ENCODE data around the gene HDHD5.

HDHD5 gene

GRCh38 chr22:17155941-17156340 lies 3.1 kb downstream of the HDHD5 start:
- no peak for TF ChIP-seq EGR1 (IDR thresholded peaks at IDR 0.05)
- no peak for TF ChIP-seq USF1 (IDR thresholded peaks at IDR 0.05)
- TF ChIP-seq MAX (IDR thresholded peaks at IDR 0.05) = no peak
- no peak for TF ChIP-seq TAF1 (IDR thresholded peaks at IDR 0.05; ENCODE audit: low read depth)
- TF ChIP-seq ZBTB7A (IDR thresholded peaks at IDR 0.05; ENCODE audit: low read depth) = no peak
- TF ChIP-seq REST (IDR thresholded peaks at IDR 0.05; ENCODE audit: low read depth) = no peak
- TF ChIP-seq FOXM1 (IDR thresholded peaks at IDR 0.05; ENCODE audit: borderline replicate concordance, low read depth) = no peak
- TF ChIP-seq RAD21 (IDR thresholded peaks at IDR 0.05; ENCODE audit: low read depth) = no peak
- no peak for TF ChIP-seq TCF12 (IDR thresholded peaks at IDR 0.05; ENCODE audit: low read depth)
- TF ChIP-seq YY1 (IDR thresholded peaks at IDR 0.05; ENCODE audit: low read depth) = no peak
- no peak for TF ChIP-seq EP300 (IDR thresholded peaks at IDR 0.05; ENCODE audit: borderline replicate concordance)
- TF ChIP-seq CEBPB (IDR thresholded peaks at IDR 0.05) = no peak

- TF ChIP-seq RAD21 (IDR thresholded peaks at IDR 0.05; ENCODE audit: low read depth) (no peak), FOXM1 (IDR thresholded peaks at IDR 0.05; ENCODE audit: borderline replicate concordance, low read depth) (no peak), NFIC (IDR thresholded peaks at IDR 0.05) (no peak), YY1 (IDR thresholded peaks at IDR 0.05; ENCODE audit: low read depth) (no peak), CREB1 (IDR thresholded peaks at IDR 0.05; ENCODE audit: low read depth) (no peak), EP300 (IDR thresholded peaks at IDR 0.05; ENCODE audit: borderline replicate concordance) (no peak), EGR1 (IDR thresholded peaks at IDR 0.05) (no peak)
These were observed 6.1 kb downstream of the HDHD5 start for GRCh38 chr22:17152971-17153370.

- TF ChIP-seq FOXM1 (IDR thresholded peaks at IDR 0.05; ENCODE audit: borderline replicate concordance, low read depth) = no peak
- no peak for TF ChIP-seq TAF1 (IDR thresholded peaks at IDR 0.05; ENCODE audit: low read depth)
- no peak for TF ChIP-seq YY1 (IDR thresholded peaks at IDR 0.05; ENCODE audit: low read depth)
- TF ChIP-seq MAX (IDR thresholded peaks at IDR 0.05) = no peak
- no peak for TF ChIP-seq EGR1 (IDR thresholded peaks at IDR 0.05)
- TF ChIP-seq ZBTB7A (IDR thresholded peaks at IDR 0.05; ENCODE audit: low read depth) = no peak
- TF ChIP-seq TEAD4 (IDR thresholded peaks at IDR 0.05) = no peak
- no peak for TF ChIP-seq USF1 (IDR thresholded peaks at IDR 0.05)
- TF ChIP-seq TCF12 (IDR thresholded peaks at IDR 0.05; ENCODE audit: low read depth) = no peak
- TF ChIP-seq RAD21 (IDR thresholded peaks at IDR 0.05; ENCODE audit: low read depth) = no peak
- no peak for TF ChIP-seq EP300 (IDR thresholded peaks at IDR 0.05; ENCODE audit: borderline replicate concordance)
- TF ChIP-seq REST (IDR thresholded peaks at IDR 0.05; ENCODE audit: low read depth) = no peak
These were observed 6.7 kb downstream of the HDHD5 start for GRCh38 chr22:17152340-17152739.

GRCh38 chr22:17149076-17149815 lies 9.8 kb downstream of the HDHD5 start:
- no peak for TF ChIP-seq ZBTB7A (IDR thresholded peaks at IDR 0.05; ENCODE audit: low read depth)
- no peak for TF ChIP-seq YY1 (IDR thresholded peaks at IDR 0.05; ENCODE audit: low read depth)
- no peak for TF ChIP-seq TAF1 (IDR thresholded peaks at IDR 0.05; ENCODE audit: low read depth)
- no peak for TF ChIP-seq FOXM1 (IDR thresholded peaks at IDR 0.05; ENCODE audit: borderline replicate concordance, low read depth)
- no peak for TF ChIP-seq MAX (IDR thresholded peaks at IDR 0.05)
- no peak for TF ChIP-seq USF1 (IDR thresholded peaks at IDR 0.05)
- TF ChIP-seq NFIC (IDR thresholded peaks at IDR 0.05) = no peak
- TF ChIP-seq REST (IDR thresholded peaks at IDR 0.05; ENCODE audit: low read depth) = no peak
- no peak for TF ChIP-seq RAD21 (IDR thresholded peaks at IDR 0.05; ENCODE audit: low read depth)
- TF ChIP-seq EGR1 (IDR thresholded peaks at IDR 0.05) = no peak

Data from Ishikawa (cell line).